Tibial nerve (tissue), 4 donors: ENCODE data around the gene SLC38A10. TPM values are rescaled to one million over a fixed set of nuclear protein-coding genes. Genes with fewer than 3 reads are reported as not detected.

ENCODE experiments used
- DNase-seq, 2 donors: peaks; one replicate each; pipeline ENCODE4 v3.0.0-alpha.2; 2019; ENCODE audit warnings: low spot score in 2 of 2
- H3K27ac ChIP-seq, 4 donors: fragments of 200-600 bp; sonication (generic) in 3 of 4; one replicate each; pipeline ENCODE4 v1.5.1; 2017 to 2019; ENCODE audit warnings: mild to moderate bottlenecking in 1 of 4
- H3K27me3 ChIP-seq, 2 donors: fragments of 200-600 bp; sonication (generic) in 1 of 2; one replicate each; pipeline versions ENCODE4 v1.5.1 to v1.6.0; 2017 to 2019
- H3K36me3 ChIP-seq, 3 donors: fragments of 200-600 bp; sonication (generic); one replicate each; pipeline ENCODE4 v1.5.1; 2018 to 2019
- H3K4me1 ChIP-seq, 4 donors: fragments of 200-600 bp; sonication (generic) in 3 of 4; one replicate each; pipeline ENCODE4 v1.5.1; 2017 to 2019
- H3K4me3 ChIP-seq, 4 donors: fragments of 200-600 bp; sonication (generic) in 3 of 4; one replicate each; pipeline ENCODE4 v1.5.1; 2017 to 2019; ENCODE audit warnings: mild to moderate bottlenecking in 1 of 4, moderate library complexity in 1 of 4
- H3K9me3 ChIP-seq, 4 donors: fragments of 200-600 bp; sonication (generic) in 3 of 4; one replicate each; pipeline ENCODE4 v1.5.1; 2017 to 2019
- EP300 ChIP-seq, 2 donors: sonication (generic); formaldehyde crosslinking; IDR thresholded peaks; one replicate each; pipeline ENCODE4 v1.6.1; 2017; ENCODE audit warnings: antibody characterized with exemption in 2 of 2, mild to moderate bottlenecking in 1 of 2
- POLR2A ChIP-seq, 2 donors: fragments of 450-650 bp; IDR thresholded peaks; one replicate each; pipeline ENCODE4 v1.6.1; 2017; ENCODE audit warnings: antibody characterized with exemption in 2 of 2, mild to moderate bottlenecking in 2 of 2, moderate library complexity in 2 of 2
- WGBS, 2 donors: methylation state at CpG; one replicate each; pipeline ENCODE4 v1.1.5; 2018; 5-methylcytosine and 5-hydroxymethylcytosine counted together
- total RNA-seq, 4 donors: library from RNA; depleted of rRNA; stranded (reverse); fragments of >200 nt; gene quantifications; one replicate each; pipeline ENCODE4 v1.1.0, GENCODE V29; 2016
- TF ChIP-seq, protein P1 (sequence below), 5 experiments: fragments of 200-600 bp in 3 of 5; fragments of 450-650 bp in 2 of 5; sonication (generic) in 3 of 5; IDR thresholded peaks; one replicate each; pipeline ENCODE4 v1.5.1; 2016 to 2019; ENCODE audit warnings: antibody characterized with exemption in 5 of 5, mild to moderate bottlenecking in 3 of 5, moderate library complexity in 2 of 5

SLC38A10 gene
- total RNA-seq, 4 donors from 2014 or later, result 80.0 to 149 (median 123) TPM

DNA sequence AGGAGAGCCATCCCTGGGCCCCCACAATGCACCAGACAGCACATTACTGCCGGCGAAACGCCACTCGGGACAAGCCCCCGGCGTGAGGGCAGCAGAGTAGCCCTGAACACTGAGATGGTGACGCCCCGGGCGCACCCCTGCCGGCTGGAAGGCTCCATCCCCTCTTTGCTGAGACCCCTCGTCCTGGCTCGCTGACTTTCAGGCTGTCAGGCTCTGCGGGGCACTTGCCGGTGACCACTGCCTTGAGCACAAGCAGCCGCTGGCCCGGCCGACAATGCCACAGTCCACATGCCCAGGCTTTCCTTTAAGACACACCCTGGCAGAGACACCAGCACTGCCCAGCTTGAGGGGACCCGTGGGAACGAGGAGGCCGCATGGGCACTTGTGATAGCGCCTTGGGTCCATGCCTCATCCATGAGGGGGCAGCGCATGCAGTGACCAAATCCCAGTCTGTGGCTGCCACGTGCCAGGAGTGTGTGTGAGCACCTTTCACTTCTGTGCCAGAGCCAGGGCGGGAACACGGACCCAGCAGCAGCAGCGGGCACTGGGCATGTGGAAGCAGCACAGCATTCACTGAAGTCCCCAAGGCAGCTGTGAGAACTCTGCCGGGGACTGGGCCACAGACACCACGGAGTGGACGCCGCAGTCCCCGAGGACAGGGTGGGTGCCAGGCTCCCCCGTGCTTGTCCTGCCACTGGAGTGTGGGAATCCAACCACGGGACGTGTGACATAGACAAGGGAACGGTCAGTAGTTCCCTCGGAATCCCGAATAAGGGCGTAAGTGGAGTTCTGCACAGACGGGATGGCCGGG, 31.5 kb downstream of the SLC38A10 start:
- DNase-seq, result no peak

DNA sequence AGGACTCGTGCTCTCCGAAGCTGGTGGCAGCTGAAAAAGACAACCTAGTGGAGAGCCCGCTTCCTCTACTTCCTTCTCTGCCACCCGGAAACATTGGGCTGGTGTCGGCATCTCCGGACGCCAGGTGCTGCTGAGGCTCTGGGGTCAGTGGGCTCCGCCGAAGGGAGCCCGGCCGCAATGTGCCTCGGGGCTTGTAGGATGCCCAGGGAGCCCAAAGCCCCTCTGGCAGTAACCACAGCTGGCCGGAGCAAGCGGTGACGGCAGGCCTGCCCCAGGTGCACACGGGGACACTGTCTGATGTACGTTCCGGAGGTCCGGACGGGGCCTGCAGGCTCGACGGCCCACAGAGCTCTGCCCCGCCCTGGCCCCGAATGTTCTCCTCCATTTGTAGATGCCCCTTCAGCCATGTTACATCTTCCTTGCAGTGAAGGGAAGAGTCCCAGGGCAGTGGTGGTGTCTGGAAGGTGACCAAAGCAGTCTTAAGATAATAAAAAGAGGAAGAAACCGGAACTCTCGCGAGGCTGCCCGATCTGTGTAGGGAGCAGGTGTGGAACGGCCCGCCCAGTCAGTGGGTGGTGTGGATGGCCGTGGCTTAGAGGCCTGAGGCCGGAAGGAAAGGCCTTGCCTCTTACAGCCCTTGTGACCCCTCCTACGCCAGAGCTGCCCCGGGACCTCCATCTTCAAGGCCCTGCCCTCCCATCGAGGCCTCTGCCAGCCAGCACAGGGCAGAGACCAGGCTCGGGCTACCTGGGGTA, 33.3 kb downstream of the SLC38A10 start:
- no peaks in the 10 kb centered on the region for H3K4me1 ChIP-seq
- WGBS, 2 donors, result 77 to 84% methylated on average over 35 to 36 of the region's 36 CpGs
- TF ChIP-seq, protein P1, sequence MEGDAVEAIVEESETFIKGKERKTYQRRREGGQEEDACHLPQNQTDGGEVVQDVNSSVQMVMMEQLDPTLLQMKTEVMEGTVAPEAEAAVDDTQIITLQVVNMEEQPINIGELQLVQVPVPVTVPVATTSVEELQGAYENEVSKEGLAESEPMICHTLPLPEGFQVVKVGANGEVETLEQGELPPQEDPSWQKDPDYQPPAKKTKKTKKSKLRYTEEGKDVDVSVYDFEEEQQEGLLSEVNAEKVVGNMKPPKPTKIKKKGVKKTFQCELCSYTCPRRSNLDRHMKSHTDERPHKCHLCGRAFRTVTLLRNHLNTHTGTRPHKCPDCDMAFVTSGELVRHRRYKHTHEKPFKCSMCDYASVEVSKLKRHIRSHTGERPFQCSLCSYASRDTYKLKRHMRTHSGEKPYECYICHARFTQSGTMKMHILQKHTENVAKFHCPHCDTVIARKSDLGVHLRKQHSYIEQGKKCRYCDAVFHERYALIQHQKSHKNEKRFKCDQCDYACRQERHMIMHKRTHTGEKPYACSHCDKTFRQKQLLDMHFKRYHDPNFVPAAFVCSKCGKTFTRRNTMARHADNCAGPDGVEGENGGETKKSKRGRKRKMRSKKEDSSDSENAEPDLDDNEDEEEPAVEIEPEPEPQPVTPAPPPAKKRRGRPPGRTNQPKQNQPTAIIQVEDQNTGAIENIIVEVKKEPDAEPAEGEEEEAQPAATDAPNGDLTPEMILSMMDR (IDR thresholded peaks at IDR 0.05), result no peak
- H3K27me3 ChIP-seq, result no peaks in the 10 kb centered on the region
- H3K27ac ChIP-seq, result no peak overlapping the region
- peaks cover 0 to 99% (median 38%) of the 10 kb centered on the region in 3 donors for H3K36me3 ChIP-seq
- H3K9me3 ChIP-seq, result no peaks in the 10 kb centered on the region
- no peak for DNase-seq
- no peak overlapping the region for H3K4me3 ChIP-seq

More for the DNA sequence above, 31.5 kb downstream of the SLC38A10 start:
- H3K27me3 ChIP-seq, result no peaks in the 10 kb centered on the region
- no peaks in the 10 kb centered on the region for H3K9me3 ChIP-seq
- no peak overlapping the region for H3K4me3 ChIP-seq
- H3K27ac ChIP-seq, result no peak overlapping the region
- TF ChIP-seq POLR2A (IDR thresholded peaks at IDR 0.05), result no peak
- TF ChIP-seq, protein P1 (IDR thresholded peaks at IDR 0.05), result no peak
- no peak for TF ChIP-seq EP300 (IDR thresholded peaks at IDR 0.05)
- no peaks in the 10 kb centered on the region for H3K4me1 ChIP-seq
- peaks cover 0 to 96% (median 38%) of the 10 kb centered on the region in 3 donors for H3K36me3 ChIP-seq
- WGBS, 2 donors, result 90 to 100% methylated on average over 14 to 40 of the region's 40 CpGs

DNA sequence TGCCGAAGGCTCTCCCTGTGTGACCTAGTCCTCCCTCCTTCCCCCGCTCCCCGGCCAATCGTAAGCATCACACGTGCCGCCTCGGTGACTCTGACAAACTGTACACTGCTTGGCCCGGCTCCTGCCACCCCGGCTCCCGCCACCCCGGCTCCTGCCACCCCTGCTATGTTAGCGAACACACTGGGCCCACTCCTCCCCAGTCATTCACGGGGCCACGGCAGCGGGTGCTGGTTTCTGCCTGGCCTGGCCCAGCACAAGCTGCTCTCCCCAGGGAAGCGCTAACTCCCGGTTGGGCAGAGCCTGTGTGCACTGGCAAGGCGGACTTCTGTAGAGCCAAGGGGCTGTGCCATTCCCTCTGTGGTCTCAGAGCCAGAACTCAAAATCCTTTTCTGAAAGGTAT, 34.0 kb downstream of the SLC38A10 start:
- no peak overlapping the region for H3K27ac ChIP-seq
- DNase-seq, result no peak
- TF ChIP-seq, protein P1 (IDR thresholded peaks at IDR 0.05), result no peak
- TF ChIP-seq EP300 (IDR thresholded peaks at IDR 0.05), result no peak
- no peak for TF ChIP-seq POLR2A (IDR thresholded peaks at IDR 0.05)
- peaks cover 0 to 94% (median 38%) of the 10 kb centered on the region in 3 donors for H3K36me3 ChIP-seq
- no peak overlapping the region for H3K4me3 ChIP-seq
- H3K27me3 ChIP-seq, result no peaks in the 10 kb centered on the region
- 89 to 90% methylated on average over 18 of the region's 18 CpGs for WGBS, 2 donors
- peaks cover 0 to 3% (median 0%) of the 10 kb centered on the region in 4 donors for H3K4me1 ChIP-seq
- no peaks in the 10 kb centered on the region for H3K9me3 ChIP-seq

DNA sequence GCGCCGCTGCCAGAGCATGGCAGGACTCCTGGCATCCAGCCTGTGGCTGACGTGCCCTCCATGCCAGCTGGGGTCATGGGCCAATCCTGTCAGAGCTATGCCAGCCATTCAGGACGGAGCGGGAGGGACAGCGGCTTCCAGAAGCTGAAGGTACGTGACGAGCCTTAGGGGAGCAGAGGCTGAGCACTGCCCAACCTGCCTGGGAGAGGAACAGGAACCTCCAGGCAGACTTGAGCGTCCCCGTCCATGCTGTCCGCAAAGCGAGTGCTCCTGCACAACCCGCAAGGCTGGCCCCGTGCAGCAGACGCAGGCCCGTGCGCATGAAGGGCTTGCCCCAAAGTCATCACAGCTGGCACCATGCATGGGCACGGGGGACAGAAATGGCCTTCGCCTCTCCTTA, 34.5 kb downstream of the SLC38A10 start:
- 86 to 97% methylated on average over 11 to 17 of the region's 19 CpGs for WGBS, 2 donors
- Histone ChIP-seq H3K27me3 (no peaks in the 10 kb centered on the region), H3K9me3 (no peaks in the 10 kb centered on the region), H3K27ac (no peak overlapping the region), H3K36me3 (peaks cover 0 to 90% (median 38%) of the 10 kb centered on the region in 3 donors), H3K4me1 (peaks cover 0 to 7% (median under 1%) of the 10 kb centered on the region in 4 donors), H3K4me3 (no peak overlapping the region)
- TF ChIP-seq, protein P1 (IDR thresholded peaks at IDR 0.05), result no peak
- TF ChIP-seq EP300 (IDR thresholded peaks at IDR 0.05), result no peak
- no peak for TF ChIP-seq POLR2A (IDR thresholded peaks at IDR 0.05)
- DNase-seq, result no peak

DNA sequence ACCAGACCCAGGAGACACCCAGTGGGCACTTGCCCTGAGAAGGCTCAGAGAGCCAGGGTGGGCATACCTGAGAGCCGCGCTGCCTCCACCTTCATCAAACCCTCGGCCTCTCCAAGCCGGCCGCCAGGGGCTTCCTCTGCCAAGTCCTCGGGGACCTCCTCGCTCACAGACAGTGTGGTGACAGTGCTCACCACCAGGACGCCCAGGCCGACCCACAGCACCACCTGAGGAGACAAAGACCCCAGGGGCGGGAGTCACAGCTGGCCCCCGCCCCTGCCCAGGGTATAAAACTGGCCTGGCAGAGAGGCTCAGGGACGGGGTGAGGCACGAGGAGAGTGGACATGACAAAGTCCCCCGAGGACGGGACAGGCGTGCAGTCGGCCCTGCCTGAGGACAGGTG, 34.9 kb downstream of the SLC38A10 start:
- H3K27me3 ChIP-seq, result no peaks in the 10 kb centered on the region
- H3K27ac ChIP-seq, result no peak overlapping the region
- peaks cover 0 to 12% (median 4%) of the 10 kb centered on the region in 4 donors for H3K4me1 ChIP-seq
- H3K36me3 ChIP-seq, result peaks cover 0 to 85% (median 35%) of the 10 kb centered on the region in 3 donors
- no peaks in the 10 kb centered on the region for H3K9me3 ChIP-seq
- WGBS, 2 donors, result 89 to 90% methylated on average over 8 to 15 of the region's 17 CpGs
- TF ChIP-seq EP300 (IDR thresholded peaks at IDR 0.05) (no peak), POLR2A (IDR thresholded peaks at IDR 0.05) (no peak)
- TF ChIP-seq, protein P1 (IDR thresholded peaks at IDR 0.05), result no peak
- no peak for DNase-seq
- no peak overlapping the region for H3K4me3 ChIP-seq
